Posterior cingulate gyrus (tissue), 11 donors: Measurements from ENCODE around the gene CBX3.

ENCODE experiments used
- DNase-seq, 10 donors: peaks; one replicate each; pipeline versions ENCODE4 v3.0.0 to v3.0.0-alpha.2; 2020 to 2021; ENCODE audit warnings: mixed read lengths in 3 of 10
- intact Hi-C: fragments of 100-400 bp; cut with DNase I; formaldehyde crosslinking; loops from one replicate; pipeline ENCODE4 v1.15.1; 2023

The CBX3 gene

DNA sequence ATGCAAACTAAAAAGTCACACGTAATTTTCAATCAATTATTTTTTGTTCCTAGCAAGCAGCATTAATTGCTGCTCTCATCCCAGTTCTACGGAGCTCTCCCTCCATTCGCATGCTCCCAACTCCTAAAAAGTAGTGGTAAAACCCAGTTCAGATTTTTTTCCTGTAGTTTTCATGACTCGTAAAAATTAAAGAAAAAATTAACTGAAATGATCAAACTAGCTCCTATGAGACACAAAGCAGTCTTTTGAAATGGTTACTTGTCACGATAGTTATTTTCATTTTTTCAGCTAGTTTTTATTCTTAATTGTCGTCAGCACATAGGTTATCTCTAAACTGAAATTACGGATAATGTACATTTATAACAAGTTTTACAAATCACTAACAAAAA lies 2.8 kb upstream of the CBX3 start:
- DNase-seq = no peak
- intact Hi-C loops = loop anchor here (2.0 to 5.0 kb wide), 2 partner anchors 46 to 108 kb away; partner anchors contain the start of gene NFE2L3

DNA sequence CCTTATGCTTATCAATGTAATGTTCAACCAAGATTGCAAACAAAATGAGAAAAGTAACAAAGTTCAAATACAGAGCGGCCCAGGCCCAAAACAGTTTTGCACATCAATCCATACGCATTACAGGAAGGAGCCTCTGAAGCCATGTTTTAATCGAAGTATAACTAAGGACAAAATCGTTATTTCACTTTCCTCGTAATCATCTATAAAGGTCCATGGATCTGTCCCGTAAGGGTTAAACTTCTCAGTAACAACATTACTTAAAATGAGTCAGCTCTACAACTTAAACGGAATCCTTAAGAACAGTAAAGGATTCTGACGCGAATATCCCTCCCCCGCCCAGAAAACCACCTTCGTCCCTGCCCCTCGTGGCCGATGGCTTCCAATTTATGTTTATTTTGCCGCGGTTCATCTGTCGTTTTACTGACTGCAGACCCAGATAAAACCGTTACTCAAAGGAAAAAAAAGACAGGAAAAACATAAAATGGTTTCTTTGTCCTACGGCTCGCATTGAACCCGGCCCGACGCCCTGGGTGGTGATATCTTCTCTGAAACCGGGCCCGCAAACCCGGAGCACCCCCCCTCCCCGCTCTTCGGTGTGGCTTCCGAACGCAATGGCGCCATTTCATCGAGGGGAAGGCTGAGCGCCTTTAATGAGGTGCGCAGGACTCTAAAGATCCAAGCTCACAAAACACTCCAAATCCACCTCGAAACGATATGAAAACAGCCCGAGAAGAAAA lies 2.1 kb upstream of the CBX3 start:
- intact Hi-C loops = loop anchor here (2.0 to 10.0 kb wide), 5 partner anchors 47 to 465 kb away; partner anchors contain the start of gene NFE2L3
- peak in 8 of 10 donors; percentile 47 to 93 (median 65) for DNase-seq

DNA sequence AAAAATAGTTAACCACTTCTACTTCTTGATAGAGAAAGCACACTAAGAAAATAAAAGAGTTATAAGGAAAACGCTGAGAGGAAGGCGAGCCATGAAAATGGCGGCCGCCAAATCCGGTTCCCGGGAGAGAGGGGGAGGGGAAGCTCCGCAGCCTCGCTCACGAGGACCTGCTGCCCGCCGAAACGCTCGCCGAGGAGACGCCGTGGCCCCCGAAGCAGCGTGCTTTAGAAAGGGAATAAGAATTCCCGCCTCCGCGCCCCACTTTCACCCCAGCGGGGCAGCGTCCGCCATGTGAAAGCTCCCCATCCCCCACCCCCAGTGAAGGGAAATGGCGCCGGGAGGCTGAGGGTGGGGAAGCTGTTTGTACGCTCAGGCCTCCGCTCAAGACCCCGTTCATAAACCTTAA lies 1.5 kb upstream of the CBX3 start:
- intact Hi-C loops = loop anchor here (5.0 to 10.0 kb wide), 3 partner anchors 167 to 465 kb away; no protein-coding TSS in a partner anchor

DNA sequence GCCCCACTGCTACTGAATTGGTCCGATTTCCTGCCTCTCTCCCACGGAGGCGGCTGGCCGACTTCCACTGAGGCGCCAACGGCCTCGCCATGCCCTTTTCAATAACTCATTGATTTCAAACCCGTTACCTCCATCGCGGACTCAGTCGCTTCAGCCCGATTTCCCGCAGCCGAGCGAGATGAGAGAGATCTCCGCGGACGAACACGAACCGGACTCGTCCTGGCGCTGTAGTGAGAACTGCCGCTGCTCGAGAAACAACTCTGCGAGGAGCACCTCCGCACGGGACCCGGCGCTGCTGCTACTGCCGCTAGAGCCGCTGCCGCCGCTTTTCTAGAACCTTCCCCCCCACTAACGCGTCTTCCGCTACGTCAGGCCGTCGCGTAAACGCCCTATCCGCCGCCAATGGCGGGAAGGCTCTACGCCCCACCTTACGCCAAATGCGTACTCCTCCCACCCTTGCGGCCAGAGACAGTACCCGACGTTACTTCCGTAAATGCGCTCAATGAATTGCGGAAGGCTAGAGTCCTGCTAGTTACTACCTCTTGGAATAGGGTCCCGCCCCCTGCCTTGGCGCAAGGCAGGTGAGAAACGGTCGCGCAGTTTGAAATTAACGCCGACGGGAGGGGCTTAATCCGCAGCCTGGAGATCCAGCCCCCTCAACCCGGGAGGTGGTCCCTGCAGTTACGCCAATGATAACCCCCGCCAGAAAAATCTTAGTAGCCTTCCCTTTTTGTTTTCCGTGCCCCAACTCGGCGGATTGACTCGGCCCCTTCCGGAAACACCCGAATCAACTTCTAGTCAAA lies 900 bp upstream of the CBX3 start, which contains the start of gene HNRNPA2B1:
Gene HNRNPA2B1 (minus strand): TSS at position 303 of the 803 bp plus-strand sequence. CDS start 169 bp downstream, at position 134.
- intact Hi-C loops = loop anchor here (5.0 to 10.0 kb wide), 3 partner anchors 167 to 464 kb away; no protein-coding TSS in a partner anchor

More for the DNA sequence above, 1.5 kb upstream of the CBX3 start:
- DNase-seq = peak; percentile 54 to 94 (median 70)

DNA sequence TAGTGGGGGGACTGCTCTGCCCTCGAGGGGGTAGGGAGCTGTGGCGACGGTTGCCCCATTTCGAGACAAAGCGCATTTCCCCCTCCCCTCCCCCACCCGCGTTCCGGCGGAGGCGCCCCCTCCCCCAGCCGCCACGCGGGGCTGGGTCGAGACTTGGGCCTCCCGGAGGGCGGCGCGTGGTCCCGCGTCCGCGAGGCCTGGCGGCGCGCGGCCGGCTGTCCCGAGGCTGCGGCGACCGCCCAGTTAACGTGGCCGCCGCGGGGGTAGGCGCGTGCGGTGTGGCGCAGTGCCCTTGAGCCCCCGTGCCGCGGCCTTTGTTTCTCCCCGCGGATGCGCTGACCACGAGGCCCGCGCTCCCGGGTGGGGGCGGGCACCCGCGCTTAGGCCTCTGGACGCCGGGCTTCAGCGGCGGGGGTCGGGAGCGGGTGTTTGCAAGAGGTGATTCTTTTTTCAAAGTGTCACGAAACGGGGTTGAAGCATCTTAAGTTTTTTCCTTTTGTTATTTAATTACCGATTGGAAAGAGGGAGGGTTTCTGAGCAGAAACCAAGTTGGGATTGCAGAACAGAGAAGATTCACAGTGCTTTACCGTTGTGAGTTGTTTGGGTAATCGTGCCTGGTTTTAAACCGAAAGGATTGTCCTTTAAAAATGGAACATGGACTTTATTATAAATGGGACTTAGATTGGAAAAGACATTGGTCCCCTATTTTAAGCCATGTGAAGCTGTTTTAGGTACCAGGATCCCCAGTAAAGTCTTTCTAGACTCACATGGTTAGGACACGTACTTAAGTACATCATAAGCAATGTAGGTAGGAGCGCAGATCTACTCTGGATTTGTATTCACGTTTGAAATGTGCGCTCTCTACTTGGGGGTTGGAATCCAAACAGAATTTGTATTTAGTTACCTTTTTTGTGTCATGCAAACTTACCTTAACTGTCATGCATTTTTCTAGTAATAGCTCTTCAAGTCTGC lies 760 bp downstream of the CBX3 start:
- intact Hi-C loops = loop anchor here (2.0 to 10.0 kb wide), 4 partner anchors 88 to 462 kb away; partner anchors contain the start of gene SNX10
- DNase-seq = peak in 9 of 10 donors; percentile 28 to 90 (median 50)

More for the DNA sequence above, 900 bp upstream of the CBX3 start, which contains the start of gene HNRNPA2B1:
- peak; percentile 95 to 99 (median 96) for DNase-seq

DNA sequence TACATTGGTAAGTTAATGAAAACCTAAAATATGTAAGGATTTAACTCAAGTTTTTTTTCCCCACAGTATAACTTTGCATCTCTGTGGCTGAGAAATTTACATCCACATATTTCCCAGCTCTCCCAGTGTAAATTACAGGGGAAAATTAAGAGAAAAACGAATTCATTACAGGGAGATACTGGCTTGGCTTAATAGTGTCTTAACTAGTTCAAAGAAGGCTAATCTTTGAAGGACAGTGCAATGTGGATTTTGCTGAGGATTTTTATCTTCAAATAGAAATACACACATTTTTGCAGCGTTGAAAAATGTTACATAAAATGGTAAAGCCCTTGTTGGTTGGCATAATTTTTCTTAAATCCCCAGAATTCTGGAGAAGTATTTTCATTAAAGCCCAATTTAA lies 1.5 kb downstream of the CBX3 start:
- DNase-seq = no peak
- intact Hi-C loops = loop anchor here (2.0 to 10.0 kb wide), 4 partner anchors 88 to 462 kb away; partner anchors contain the start of gene SNX10

DNA sequence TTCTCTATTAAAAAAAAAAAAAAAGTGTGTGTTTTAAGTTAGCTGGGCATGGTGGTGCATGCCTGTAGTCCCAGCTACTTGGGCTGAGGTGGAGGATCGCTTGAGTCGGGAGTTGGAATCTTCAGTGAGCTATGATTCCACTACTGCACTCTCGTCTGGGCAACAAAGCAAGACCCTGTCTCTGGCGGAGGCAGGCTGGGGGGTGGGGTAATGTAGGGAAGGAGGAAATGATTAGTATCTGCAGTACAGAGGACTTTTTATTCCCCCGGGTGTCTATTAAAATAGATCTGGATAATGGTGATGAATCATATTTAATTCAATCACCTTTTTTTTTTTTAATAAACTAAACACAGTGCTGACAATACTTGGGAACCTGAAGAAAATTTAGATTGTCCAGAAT lies 6.5 kb downstream of the CBX3 start:
- DNase-seq = peak in 1 of 10 donors; percentile 52
- intact Hi-C loops = loop anchor here (10.0 kb wide), 1 partner anchor 457 kb away; no protein-coding TSS in a partner anchor

DNA sequence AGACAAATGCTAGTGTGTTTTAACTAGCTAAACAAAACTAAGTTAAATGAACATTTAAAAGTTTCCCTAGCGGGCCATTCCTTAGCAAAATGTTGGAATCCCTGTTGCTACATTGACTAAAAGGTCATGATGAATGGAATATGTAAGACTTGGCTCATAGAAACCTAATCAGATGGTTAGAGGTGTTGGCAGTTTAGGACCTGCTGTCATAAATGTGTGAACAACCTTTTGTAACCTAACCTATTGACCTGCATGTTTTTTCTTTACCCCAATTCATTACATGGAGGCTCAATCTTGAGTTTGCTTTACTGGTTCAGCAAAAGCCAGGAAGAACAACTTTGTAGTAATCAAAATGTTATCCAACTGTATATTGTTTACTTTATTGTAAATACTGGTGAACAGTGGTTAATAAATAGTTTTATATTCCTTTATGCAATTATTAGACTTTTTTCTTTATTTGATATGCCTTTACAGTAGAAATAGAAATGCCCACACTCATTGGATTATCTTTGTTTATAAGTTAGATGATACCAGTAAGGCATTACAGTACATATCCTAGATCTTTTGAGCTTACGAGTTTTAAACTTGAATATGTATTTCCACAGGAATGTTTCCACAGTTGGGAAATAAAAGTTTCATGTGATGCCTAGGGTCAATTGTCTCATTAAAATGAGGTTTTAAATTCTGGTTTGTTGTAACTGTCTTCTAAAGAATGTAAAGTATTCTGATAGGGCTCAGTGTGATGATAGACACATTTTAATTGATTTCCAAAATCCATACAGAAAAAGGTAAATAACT lies 11.6 kb downstream of the CBX3 start:
- DNase-seq = no peak
- intact Hi-C loops = no loop called here

DNA sequence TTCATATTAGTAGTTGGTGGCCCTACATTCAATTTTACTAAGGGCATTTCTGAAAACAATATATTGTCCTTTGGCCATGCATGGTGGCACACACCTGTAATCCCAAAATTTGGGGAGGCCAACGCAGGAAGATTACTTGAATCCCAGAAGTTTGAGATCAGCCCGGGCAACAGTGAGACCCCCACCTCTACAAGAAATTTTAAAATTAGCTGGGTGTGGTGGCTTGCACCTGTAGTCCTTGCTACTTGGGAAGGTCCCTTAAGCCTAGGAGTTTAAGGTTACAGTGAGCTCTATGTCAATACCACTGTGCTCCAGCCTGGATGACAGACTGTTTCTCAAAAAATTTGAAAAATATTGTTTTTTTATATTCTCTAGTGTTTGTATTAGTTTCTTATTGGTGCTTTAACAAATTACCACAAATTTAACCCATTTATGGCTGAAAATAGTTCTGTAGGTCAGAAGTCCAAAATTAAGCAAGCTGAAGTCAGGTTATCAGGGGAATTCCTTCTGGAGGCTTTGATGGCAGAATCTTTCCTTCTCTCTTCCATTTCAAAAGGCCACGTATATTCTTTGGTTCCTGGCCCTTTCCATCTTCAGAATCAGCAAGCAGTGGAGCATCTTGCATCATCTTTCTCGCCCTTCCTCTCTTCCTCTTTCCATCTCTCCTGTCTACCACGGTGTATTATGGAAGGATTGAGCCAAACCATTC lies 12.4 kb downstream of the CBX3 start:
- intact Hi-C loops = no loop called here
- DNase-seq = no peak

DNA sequence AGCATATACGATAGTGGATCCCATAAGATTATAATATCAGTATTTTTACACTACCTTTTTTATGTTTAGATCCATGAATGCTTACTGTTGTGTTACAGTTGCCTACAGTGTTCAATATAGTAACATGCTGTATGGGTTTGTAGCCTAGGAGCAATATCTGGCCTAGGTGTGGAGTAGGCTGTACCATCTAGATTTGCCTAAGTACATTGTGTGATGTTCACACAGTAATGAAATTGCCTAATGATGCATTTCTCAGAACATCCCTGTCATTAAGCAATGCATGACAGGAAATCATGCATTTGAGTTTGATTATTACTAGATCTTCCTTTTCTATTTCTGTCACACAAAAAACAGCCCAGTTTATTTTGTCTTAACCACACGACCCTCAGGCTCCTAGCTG lies 14.5 kb downstream of the CBX3 start:
- DNase-seq = no peak
- intact Hi-C loops = no loop called here

DNA sequence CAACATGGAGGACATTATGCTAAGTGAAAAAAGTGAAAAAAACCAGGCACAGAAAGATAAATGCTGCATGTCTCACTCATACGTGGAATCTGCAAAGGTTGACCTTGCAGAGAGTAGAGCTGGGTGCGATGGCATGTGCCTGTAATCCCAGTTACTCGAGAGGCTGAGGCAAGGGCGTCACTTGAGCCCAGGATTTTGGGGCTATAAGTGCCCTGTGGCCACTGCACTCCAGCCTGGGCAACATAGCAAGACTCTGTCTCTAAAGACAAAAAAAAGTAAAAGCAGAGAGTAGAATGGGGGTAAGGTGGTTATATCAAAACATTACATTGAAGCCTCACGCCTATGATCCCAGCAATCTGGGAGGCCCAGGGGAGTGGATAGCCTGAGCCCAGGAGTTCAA lies 22.8 kb downstream of the CBX3 start:
- intact Hi-C loops = no loop called here
- no peak for DNase-seq

DNA sequence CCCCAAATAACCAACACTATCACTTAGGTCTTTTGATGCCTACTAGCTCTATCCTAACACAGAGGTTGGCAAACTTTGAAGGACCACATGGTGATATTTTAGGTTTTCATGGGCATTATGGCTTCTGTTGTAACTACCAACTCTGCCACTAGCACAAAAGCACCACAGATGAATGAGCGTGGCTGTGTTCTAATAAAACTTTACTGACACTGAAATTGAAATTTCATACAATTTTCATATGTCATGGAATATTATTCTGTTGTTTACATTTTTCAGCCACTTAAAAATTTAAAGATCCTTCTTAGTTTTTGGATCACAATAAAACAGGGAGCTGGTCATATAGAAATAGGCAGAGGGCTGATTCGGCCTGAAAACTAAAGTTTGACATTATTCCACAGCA lies 26.4 kb downstream of the CBX3 start:
- no peak for DNase-seq

DNA sequence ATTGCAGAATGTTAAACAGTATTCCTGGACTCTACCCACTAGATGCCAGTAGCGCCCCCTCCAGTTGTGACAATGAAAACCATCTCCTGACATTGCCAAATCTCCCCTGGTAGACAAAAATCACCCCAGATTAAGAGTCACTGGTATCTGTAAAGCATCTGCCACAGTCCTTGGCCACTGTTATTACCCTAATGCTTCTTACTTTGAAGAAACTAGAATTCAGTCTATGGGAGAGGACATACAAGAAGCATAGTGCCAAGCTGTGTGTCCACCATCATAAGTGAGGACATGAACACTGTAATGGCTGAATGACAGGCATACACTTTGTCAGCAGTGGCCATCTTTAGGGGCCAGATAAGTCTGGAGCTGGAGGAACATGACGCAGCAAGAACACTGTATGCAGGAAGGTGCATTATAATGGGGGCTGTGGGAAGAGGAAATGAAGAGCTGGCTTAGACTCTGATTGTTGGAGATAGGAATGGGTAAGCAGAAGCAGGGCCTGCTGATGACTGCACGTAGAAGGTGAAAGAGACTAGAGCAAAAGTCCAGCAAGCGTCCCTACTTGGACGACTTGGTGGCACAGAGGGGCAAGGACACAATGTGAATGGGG lies 32.5 kb downstream of the CBX3 start:
- no peak for DNase-seq
- intact Hi-C loops = no loop called here

More for the DNA sequence above, 26.4 kb downstream of the CBX3 start:
- intact Hi-C loops = no loop called here

DNA sequence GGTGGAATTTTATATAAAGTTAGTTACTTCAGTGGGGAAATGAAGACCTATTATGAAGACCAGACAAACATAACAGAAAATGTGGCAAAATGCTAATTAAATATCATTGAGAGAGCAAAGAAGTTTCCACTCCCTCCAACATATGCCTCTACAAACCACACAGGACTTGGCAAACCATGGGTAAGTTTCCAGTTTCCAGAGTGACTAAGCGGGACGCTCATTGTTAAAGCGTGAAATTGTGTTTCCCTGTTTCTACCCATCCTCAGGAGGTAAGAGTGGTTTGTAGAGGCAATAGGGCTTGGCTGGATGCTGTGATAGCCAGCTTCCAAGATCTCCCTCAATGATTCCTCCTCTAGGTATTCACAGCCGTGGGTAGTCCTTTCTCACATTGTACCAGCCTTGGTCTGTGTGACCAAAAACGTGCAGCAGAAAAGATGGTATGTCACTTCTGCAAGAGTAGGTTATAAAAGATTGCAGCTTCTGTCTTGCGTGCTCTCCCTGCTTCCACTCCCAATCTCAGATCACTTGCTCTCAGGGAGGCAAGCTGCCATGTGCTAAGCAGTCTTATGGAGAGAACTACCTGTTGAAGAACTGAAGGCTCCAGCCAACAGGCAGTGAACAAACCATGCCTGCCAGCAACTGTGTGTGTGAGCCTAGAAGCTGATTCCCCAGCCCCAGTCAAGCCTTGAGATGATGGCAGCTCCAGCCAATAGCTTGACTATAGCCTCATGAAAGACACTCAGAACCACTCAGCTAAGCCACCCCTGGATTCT lies 35.7 kb downstream of the CBX3 start:
- DNase-seq = peak in 4 of 10 donors; percentile 7 to 80 (median 25)
- intact Hi-C loops = no loop called here

DNA sequence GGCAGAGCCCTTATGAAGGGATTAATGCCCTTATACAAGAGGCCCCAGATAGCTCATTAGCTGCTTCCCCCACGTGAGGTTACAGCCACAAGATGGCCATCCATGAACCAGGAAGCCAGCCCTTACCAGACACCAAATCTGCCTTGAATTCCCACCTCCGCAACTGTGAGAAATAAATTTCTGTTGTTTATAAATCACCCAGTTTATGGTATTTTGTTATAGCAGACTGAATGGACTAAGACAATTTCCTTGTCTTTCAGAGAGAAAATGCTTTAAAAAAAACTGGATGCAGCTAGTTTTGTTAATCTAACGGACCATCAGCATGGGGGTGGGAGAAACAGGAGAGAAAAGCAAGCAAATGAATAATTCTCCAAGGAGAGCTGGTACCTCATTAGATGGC lies 36.5 kb downstream of the CBX3 start:
- intact Hi-C loops = no loop called here

DNA sequence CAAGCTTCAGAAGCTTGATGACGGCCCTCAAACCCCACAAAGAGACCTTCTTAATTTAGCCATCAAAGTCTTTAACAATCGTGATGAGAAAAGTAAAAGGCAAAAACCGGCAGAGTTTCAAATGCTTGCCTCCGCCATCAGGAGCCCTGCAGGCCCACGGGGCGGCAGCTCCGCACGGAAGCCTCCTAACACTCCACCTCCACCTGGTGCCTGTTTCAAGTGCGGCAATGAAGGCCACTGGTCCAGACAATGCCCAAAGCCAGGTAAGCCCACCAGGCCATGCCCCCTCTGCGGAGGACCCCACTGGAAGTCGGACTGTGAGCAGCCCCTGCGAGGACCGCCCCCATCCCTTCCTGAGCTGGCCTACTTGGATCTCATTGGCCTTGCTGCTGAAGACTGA lies 43.6 kb downstream of the CBX3 start:
- no peak for DNase-seq
- intact Hi-C loops = no loop called here

More for the DNA sequence above, 36.5 kb downstream of the CBX3 start:
- DNase-seq = no peak

DNA sequence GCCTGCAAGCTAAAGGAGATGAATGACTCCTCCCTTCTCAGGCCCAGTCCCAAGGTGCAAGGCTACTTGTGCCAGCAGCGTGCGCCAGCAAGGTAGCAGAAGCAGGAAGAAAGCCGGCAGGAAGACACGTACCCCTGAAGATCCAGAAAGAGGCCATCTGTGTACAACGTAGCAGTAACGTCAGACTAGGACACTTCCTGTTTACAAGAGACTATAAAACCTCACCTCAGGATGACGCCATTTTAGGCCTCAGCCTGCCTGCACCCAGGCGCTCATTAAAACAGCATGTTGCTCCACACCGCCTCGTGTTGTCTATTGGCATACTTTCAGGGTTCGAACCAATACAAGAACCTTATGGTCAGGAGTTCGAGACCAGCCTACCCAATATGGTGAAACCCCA lies 48.7 kb downstream of the CBX3 start:
- DNase-seq = no peak
- intact Hi-C loops = no loop called here
